K562 (cell line): ENCODE results near the gene SNAPC2. TPM values are rescaled to one million over a fixed set of nuclear protein-coding genes. Genes with fewer than 3 reads are reported as not detected.
A peak's percentile ranks its signal among the peaks of the same experiment; 100 is the strongest.

Experiments used
- ARHGAP35 ChIP-seq: fragments of 450-650 bp; IDR thresholded peaks from 2 replicates; pipeline ENCODE4 v1.6.1; 2018; ENCODE audit not compliant: partially characterized antibody
- CBFA2T3 ChIP-seq: fragments of 450-650 bp; IDR thresholded peaks from 2 replicates; pipeline ENCODE4 v1.6.1; 2017
- CUX1 ChIP-seq: fragments of 200-800 bp; sonication (Bioruptor generic); IDR thresholded peaks from 2 replicates; pipeline ENCODE4 v1.6.1; 2016; ENCODE audit warnings: missing genetic modification characterization, missing compliant biosample characterization
- E2F5 ChIP-seq: sonication (generic); formaldehyde crosslinking; IDR thresholded peaks from 2 replicates; pipeline ENCODE4 v1.8.0; 2022; ENCODE audit warnings: mild to moderate bottlenecking, missing genetic modification reagents
- HMGN3 ChIP-seq: IDR thresholded peaks from 2 replicates; pipeline ENCODE4 v1.6.1; 2011; ENCODE audit warnings: borderline replicate concordance, low read depth, mild to moderate bottlenecking, mixed read lengths, low read length; ENCODE audit not compliant: insufficient read length; ENCODE audit errors: extremely low read depth
- ILF3 ChIP-seq: fragments of 450-650 bp; IDR thresholded peaks from 2 replicates; pipeline ENCODE4 v1.6.1; 2018; ENCODE audit warnings: antibody characterized with exemption, mild to moderate bottlenecking, moderate library complexity, borderline replicate concordance
- JUN ChIP-seq, 2 experiments: sonication (generic) in 1 of 2; formaldehyde crosslinking in 1 of 2; IDR thresholded peaks; 2 replicates each; pipeline versions ENCODE4 v1.6.1 to v1.8.0; 2012 to 2022; ENCODE audit warnings: borderline replicate concordance in 2 of 2, mild to moderate bottlenecking in 2 of 2, improper control_type of control experiment in 1 of 2, low read depth in 1 of 2, low read length in 1 of 2, missing genetic modification reagents in 1 of 2
- PHB2 ChIP-seq: fragments of 450-650 bp; IDR thresholded peaks from 2 replicates; pipeline ENCODE4 v1.6.1; 2017; ENCODE audit warnings: low read depth
- RBM17 ChIP-seq: fragments of 200-400 bp; formaldehyde crosslinking; IDR thresholded peaks from 2 replicates; pipeline ENCODE4 v1.6.1; 2017; ENCODE audit warnings: low read depth, mild to moderate bottlenecking, low read length, borderline replicate concordance
- SIN3B ChIP-seq: fragments of 450-650 bp; IDR thresholded peaks from 2 replicates; pipeline ENCODE4 v1.6.1; 2017; ENCODE audit warnings: low read depth, mild to moderate bottlenecking, moderate library complexity
- TAF1 ChIP-seq: IDR thresholded peaks from 2 replicates; pipeline ENCODE4 v1.6.1; 2011; ENCODE audit warnings: mild to moderate bottlenecking, low read length, moderate library complexity; ENCODE audit not compliant: insufficient read depth, control insufficient read depth, severe bottlenecking; ENCODE audit errors: extremely low read depth
- YY1 ChIP-seq, 3 experiments: IDR thresholded peaks; 2 replicates each; pipeline ENCODE4 v1.6.1; 2011; ENCODE audit warnings: low read length in 2 of 3, mild to moderate bottlenecking in 2 of 3, moderate library complexity in 2 of 3, borderline replicate concordance in 1 of 3, control low read depth in 1 of 3, low read depth in 1 of 3; ENCODE audit not compliant: insufficient read depth in 3 of 3, insufficient replicate concordance in 2 of 3, control insufficient read depth in 1 of 3, insufficient read length in 1 of 3; ENCODE audit errors: extremely low read depth in 1 of 3
- ZFP30 ChIP-seq: fragments of 250-450 bp; sonication (Bioruptor Pico); IDR thresholded peaks from 2 replicates; pipeline ENCODE4 v1.8.0; 2022; ENCODE audit warnings: moderate library complexity, mild to moderate bottlenecking, inconsistent platforms, borderline replicate concordance
- ZKSCAN8 ChIP-seq: fragments of 200-800 bp; sonication (Bioruptor generic); IDR thresholded peaks from 2 replicates; pipeline ENCODE4 v1.6.1; 2016; ENCODE audit warnings: missing genetic modification characterization, missing compliant biosample characterization
- ZNF134 ChIP-seq: fragments of 250-450 bp; sonication (Bioruptor Pico); conservative IDR thresholded peaks from 2 replicates; pipeline ENCODE4 v1.4.0; 2020
- ZNF174 ChIP-seq: fragments of 250-450 bp; sonication (Bioruptor Pico); IDR thresholded peaks from 2 replicates; pipeline ENCODE4 v1.4.0; 2020; ENCODE audit warnings: mild to moderate bottlenecking
- ZNF316 ChIP-seq: fragments of 450-650 bp; IDR thresholded peaks from 2 replicates; pipeline ENCODE4 v1.6.1; 2016
- polyA plus RNA-seq, 8 experiments: library from polyadenylated mRNA; depleted of rRNA in 4 of 8; stranded (reverse) in 5 of 8; unstranded in 3 of 8; fragments of >200 nt; fragmentation: Nextera tagmentation in 2 of 8; fragmentation: Illumina TruSeq in 1 of 8; extraction: Ambion mirVana in 2 of 8; extraction: Trizol in 1 of 8; gene quantifications; 2 replicates each; pipeline versions ENCODE4 v1.2.1 to v1.2.3, GENCODE V29; 2011 to 2014; ENCODE audit warnings: inconsistent platforms in 1 of 8, missing spikeins in 1 of 8
- total RNA-seq, 7 experiments: library from RNA; depleted of rRNA in 6 of 7; stranded (reverse); fragments of >200 nt in 6 of 7; fragmentation: Illumina TruSeq in 2 of 7; extraction: Trizol in 2 of 7; gene quantifications; 2 replicates each; pipeline versions ENCODE4 v1.2.1 to v1.2.3, GENCODE V29; 2011 to 2021; ENCODE audit warnings: low replicate concordance in 1 of 7

SNAPC2 gene
- total and polyA plus RNA-seq, 9 of the 15 experiments (the other 6 are each of a cell fraction or from before 2014, with no cell fraction given): 0.59 to 45.1 (median 15.3) TPM

GRCh38 chr19:7903244-7904073 is 16.7 kb upstream of the SNAPC2 start, which contains the start of gene MAP2K7 (continued):
- TF ChIP-seq ILF3 (no peak), JUN (IDR thresholded peaks at IDR 0.05; ENCODE audit: borderline replicate concordance, low read depth, low read length) (peak; percentile 42; the same call in 1 of the 2 replicates), JUN (CRISPR knock-in tag; IDR thresholded peaks at IDR 0.05; ENCODE audit: borderline replicate concordance) (peak; percentile 6; the same call in 1 of the 2 replicates), ZNF174 (CRISPR knock-in tag) (no peak), RBM17 (no peak), CUX1 (CRISPR knock-in tag) (no peak), YY1 (IDR thresholded peaks at IDR 0.05; ENCODE audit: borderline replicate concordance in 1 of 3, control insufficient read depth in 1 of 3, extremely low read depth in 1 of 3, insufficient read depth in 3 of 3, insufficient read length in 1 of 3, insufficient replicate concordance in 2 of 3, low read depth in 1 of 3, low read length in 2 of 3) (peak; percentile 83 to 92 (median 91)), ZFP30 (CRISPR knock-in tag) (no peak), E2F5 (CRISPR knock-in tag) (no peak), ARHGAP35 (no peak), SIN3B (no peak; the same call in 1 of the 2 replicates), TAF1 (peak; percentile 79), CBFA2T3 (0 out of 2 replicates have a peak, but pooled peaks have one; percentile 2), PHB2 (no peak), ZNF316 (no peak), ZNF134 (no peak), ZKSCAN8 (CRISPR knock-in tag) (no peak), HMGN3 (peak; percentile 73)
